ENCODE results near the gene SRF. TPM values are rescaled to one million over a fixed set of nuclear protein-coding genes. Genes with fewer than 3 reads are reported as not detected.
A peak's percentile ranks its signal among the peaks of the same experiment; 100 is the strongest.

Gene SRF
- total and polyA plus RNA-seq, 2 of the 4 experiments (the other 2 are of a cell fraction), result 20.6 to 56.3 TPM

- ATAC-seq (ENCODE audit: low read depth) (no peak), DNase-seq (no peak)
- Histone ChIP-seq H4K5ac (ENCODE audit: low read depth, low read length) (no peak overlapping the region), H3K9ac (ENCODE audit: low read depth, low read length) (no peak overlapping the region), H2BK5ac (ENCODE audit: low read depth, low read length, poor library complexity, severe bottlenecking) (no peak overlapping the region), H2BK120ac (ENCODE audit: low read depth, low read length) (no peak overlapping the region), H3K18ac (ENCODE audit: low read depth, low read length) (no peak overlapping the region), H3K27ac (ENCODE audit: insufficient read depth, low read length) (no peak overlapping the region), H3K9me1 (ENCODE audit: insufficient read depth, low read length) (no peaks in the 10 kb centered on the region; the same call in 1 of the 2 replicates), H2AK5ac (ENCODE audit: low read depth, low read length) (no peak overlapping the region), H2AFZ (replicated peaks; ENCODE audit: low read length, poor library complexity) (no peak overlapping the region), H3K4me2 (ENCODE audit: low read depth, low read length) (no peak overlapping the region), H3K36me3 (ENCODE audit: control insufficient read depth, insufficient read depth, low read length) (peaks cover 45% of the 10 kb centered on the region), H3K4ac (ENCODE audit: low read depth, low read length) (no peak overlapping the region), H3K4me1 (ENCODE audit: control insufficient read depth, insufficient read depth, low read length) (no peaks in the 10 kb centered on the region), H3K56ac (ENCODE audit: extremely low read depth, insufficient read depth, low read length) (no peak overlapping the region), H3K9me3 (ENCODE audit: control insufficient read depth, insufficient read depth, low read length) (no peaks in the 10 kb centered on the region), H4K20me1 (ENCODE audit: insufficient read depth, low read length) (no peaks in the 10 kb centered on the region), H3K79me1 (ENCODE audit: low read depth in 1 of 2, low read length in 2 of 2) (no peaks in the 10 kb centered on the region), H2BK20ac (ENCODE audit: low read depth, low read length) (no peak overlapping the region), H2BK15ac (ENCODE audit: low read depth, low read length) (no peak overlapping the region), H3K27me3 (ENCODE audit: control insufficient read depth, insufficient read depth, low read length) (no peaks in the 10 kb centered on the region), H3K14ac (replicated peaks; ENCODE audit: low read depth, low read length) (no peak overlapping the region), H3K23ac (ENCODE audit: low read depth, low read length) (no peak overlapping the region), H3K4me3 (ENCODE audit: insufficient read depth, low read depth, low read length) (no peak overlapping the region), H4K8ac (ENCODE audit: low read depth in 2 of 2, low read length in 2 of 2) (no peak overlapping the region), H4K91ac (ENCODE audit: insufficient read depth, low read depth, low read length) (no peak overlapping the region), H2AK9ac (replicated peaks; ENCODE audit: low read depth, low read length, poor library complexity) (peak overlapping the region; percentile 37)
- in situ Hi-C loops (cut with MboI; ENCODE audit: low sequenced_read_pairs), result no loop called here
- TF ChIP-seq SMC3 (IDR thresholded peaks at IDR 0.05; ENCODE audit: low read depth, low read length) (no peak), POLR2A (IDR thresholded peaks at IDR 0.05; ENCODE audit: low read depth, low read length) (no peak), MXI1 (IDR thresholded peaks at IDR 0.05; ENCODE audit: borderline replicate concordance, low read depth, low read length) (no peak), NFE2L2 (IDR thresholded peaks at IDR 0.05; ENCODE audit: low read depth, low read length) (no peak), USF2 (IDR thresholded peaks at IDR 0.05; ENCODE audit: low read depth, low read length) (no peak), RFX5 (IDR thresholded peaks at IDR 0.05; ENCODE audit: low read depth, low read length) (no peak), RCOR1 (IDR thresholded peaks at IDR 0.05; ENCODE audit: insufficient replicate concordance, low read length) (no peak), CTCF (conservative IDR thresholded peaks at IDR 0.05; ENCODE audit: low read depth, low read length) (no peak), CEBPB (IDR thresholded peaks at IDR 0.05; ENCODE audit: low read depth, low read length) (no peak), CHD1 (IDR thresholded peaks at IDR 0.05; ENCODE audit: low read depth, low read length) (no peak), MAFK (IDR thresholded peaks at IDR 0.05; ENCODE audit: low read depth, low read length) (no peak), FOS (IDR thresholded peaks at IDR 0.05; ENCODE audit: low read depth, low read length) (no peak), MAZ (IDR thresholded peaks at IDR 0.05; ENCODE audit: borderline replicate concordance, low read depth, low read length) (no peak), RAD21 (IDR thresholded peaks at IDR 0.05; ENCODE audit: low read length) (no peak), BHLHE40 (IDR thresholded peaks at IDR 0.05; ENCODE audit: low read depth, low read length) (no peak), ELK1 (IDR thresholded peaks at IDR 0.05; ENCODE audit: borderline replicate concordance, low read depth, low read length) (no peak)
- no TSS peak for BruUV-seq (replicated peaks)
- ChIA-PET CTCF (interaction anchor here (1.1 kb wide), 1 partner anchor 13 kb away, joined by 4 read pairs; the partner anchor contains the start of gene DNPH1), POLR2A (ENCODE audit: unreplicated experiment) (no interaction called here)
- dilution Hi-C loops (cut with HindIII; ENCODE audit: low sequenced_read_pairs, unreplicated experiment), result no loop called here
- intact Hi-C loops (cut with micrococcal nuclease), result no loop called here
- 95% methylated on average over 4 of the region's 12 CpGs; no CpG with 5 or more reads in 1 of the 2 experiments for WGBS, 2 experiments (ENCODE audit: extremely low coverage in 2 of 2, insufficient read length in 1 of 2)
These were observed 45.1 kb downstream of the SRF start for GRCh38 chr6:43216200-43216599.

Measured in IMR-90 (cell line).